GM12874 (cell line): Measurements from ENCODE around the gene PRR20B.
"Not testable (repeated sequence)": the region's sequence is repeated elsewhere in the genome, so short reads cannot be mapped to it uniquely, and the experiment has no call there.

Experiments
- CTCF ChIP-seq: IDR thresholded peaks from 2 replicates; pipeline ENCODE4 v1.5.1; 2011; ENCODE audit warnings: low read depth, mild to moderate bottlenecking, control low read depth, low read length, moderate library complexity; ENCODE audit not compliant: insufficient read depth

The PRR20B gene

DNA sequence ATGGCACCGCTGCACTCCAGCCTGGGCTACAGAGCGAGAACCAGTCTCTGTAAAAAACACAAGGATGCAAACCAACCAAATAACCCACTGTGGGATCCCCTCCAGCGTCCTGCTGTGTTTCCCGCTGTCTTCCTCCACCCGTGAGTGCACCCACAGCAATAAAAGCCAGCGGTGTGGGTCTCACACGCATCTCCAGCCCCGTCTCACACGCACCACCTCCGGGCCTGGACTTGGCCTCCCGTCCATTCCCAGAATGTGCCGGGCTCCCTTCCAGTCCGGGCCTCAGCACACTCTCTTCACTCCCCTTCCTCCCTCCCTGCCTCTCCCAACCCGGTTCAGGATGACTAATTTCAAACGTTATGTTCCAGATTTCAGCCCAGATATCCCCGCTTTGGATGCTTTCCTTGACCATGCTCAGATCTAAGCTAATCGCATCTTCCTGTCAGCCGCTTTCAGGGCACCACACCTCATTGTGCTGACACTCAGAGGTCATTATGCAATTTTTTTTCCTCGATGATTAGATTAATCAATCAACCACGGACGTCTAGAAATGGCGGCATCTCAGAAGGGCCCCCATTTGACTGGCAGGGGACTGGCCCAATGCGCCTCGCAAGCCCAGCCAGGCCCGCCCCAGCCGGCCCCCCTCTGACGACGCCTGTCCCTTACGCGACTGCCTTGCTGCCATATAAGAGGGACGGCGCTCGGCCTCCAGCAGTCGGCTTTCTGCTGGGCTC is 6.9 kb upstream of the PRR20B start, which contains the start of gene PRR20A:
Gene PRR20A (plus strand): TSS at position 684 of the 734 bp plus-strand sequence. CDS start 387 bp downstream, outside the sequence.
- not testable (repeated sequence) for TF ChIP-seq CTCF

- not testable (repeated sequence) for TF ChIP-seq CTCF
Measured at GRCh38 chr13:57153761-57154160, 6.5 kb downstream of the PRR20B start, which contains the start of gene PRR20C. PRR20C (plus strand) TSS chr13:57154061; CDS start chr13:57154448, 387 bp downstream.

- not testable (repeated sequence) for TF ChIP-seq CTCF
Measured at GRCh38 chr13:57160332-57160731, 13.0 kb downstream of the PRR20B start, which contains the start of gene PRR20D. PRR20D (plus strand) TSS chr13:57160632; CDS start chr13:57161019, 387 bp downstream.

DNA sequence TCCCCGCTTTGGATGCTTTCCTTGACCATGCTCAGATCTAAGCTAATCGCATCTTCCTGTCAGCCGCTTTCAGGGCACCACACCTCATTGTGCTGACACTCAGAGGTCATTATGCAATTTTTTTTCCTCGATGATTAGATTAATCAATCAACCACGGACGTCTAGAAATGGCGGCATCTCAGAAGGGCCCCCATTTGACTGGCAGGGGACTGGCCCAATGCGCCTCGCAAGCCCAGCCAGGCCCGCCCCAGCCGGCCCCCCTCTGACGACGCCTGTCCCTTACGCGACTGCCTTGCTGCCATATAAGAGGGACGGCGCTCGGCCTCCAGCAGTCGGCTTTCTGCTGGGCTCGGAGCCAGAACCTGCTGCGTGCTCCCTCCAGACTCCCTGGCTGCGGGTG is 19.6 kb downstream of the PRR20B start, which contains the start of gene PRR20E:
Gene PRR20E (plus strand): TSS at position 301 of the 400 bp plus-strand sequence. CDS start 387 bp downstream, outside the sequence.
- TF ChIP-seq CTCF: not testable (repeated sequence)

DNA sequence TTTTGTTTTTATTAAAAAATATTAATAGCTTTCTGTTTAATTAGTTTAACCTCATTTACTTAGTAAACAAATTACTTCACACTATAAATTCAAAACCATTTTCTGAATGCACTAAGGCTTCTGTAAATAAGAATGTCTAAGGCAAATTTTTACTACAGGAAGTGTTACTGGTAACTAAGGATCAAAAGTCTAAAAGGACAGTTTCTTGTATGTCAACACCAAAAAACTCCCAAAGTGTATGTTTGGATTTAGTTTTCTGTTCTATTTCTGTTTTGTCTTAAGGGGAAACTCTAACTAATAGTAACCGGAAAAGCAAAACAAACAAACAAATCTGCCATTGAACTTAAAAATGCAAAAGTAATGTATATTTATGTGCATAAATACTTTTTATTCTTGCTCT is 44.4 kb downstream of the PRR20B start:
- TF ChIP-seq CTCF: no peak
